Right lobe of liver (tissue), 6 donors: ENCODE data around the gene TMPRSS7. TPM values are rescaled to one million over a fixed set of nuclear protein-coding genes. Genes with fewer than 3 reads are reported as not detected.
"Not testable (repeated sequence)": the region's sequence is repeated elsewhere in the genome, so short reads cannot be mapped to it uniquely, and the experiment has no call there.

ENCODE experiments used
- ATAC-seq, 4 donors: fragments of 200-7000 bp; cut with Tn5 transposase; one replicate each; pipeline ENCODE4 v1.9.1; 2020; ENCODE audit warnings: mild to moderate bottlenecking in 4 of 4, moderate library complexity in 4 of 4
- DNase-seq, 3 donors: peaks; one replicate each; pipeline ENCODE4 v3.0.0-alpha.2; 2020
- H3K27ac ChIP-seq, 3 donors: fragments of 200-600 bp; one replicate each; pipeline ENCODE4 v1.8.0; 2022
- H3K27me3 ChIP-seq, 2 donors: fragments of 200-600 bp; one replicate each; pipeline ENCODE4 v1.8.0; 2022
- H3K36me3 ChIP-seq, 4 donors: fragments of 200-600 bp; sonication (generic) in 1 of 4; one replicate each; pipeline versions ENCODE4 v1.5.1 to v1.8.0; 2017 to 2022; ENCODE audit warnings: control low read depth in 1 of 4
- H3K4me1 ChIP-seq, 4 donors: fragments of 200-600 bp; sonication (generic) in 1 of 4; one replicate each; pipeline versions ENCODE4 v1.5.1 to v1.8.0; 2017 to 2022; ENCODE audit warnings: control low read depth in 1 of 4
- H3K4me3 ChIP-seq, 3 donors: fragments of 200-600 bp; one replicate each; pipeline ENCODE4 v1.8.0; 2022
- H3K9me3 ChIP-seq, 4 donors: fragments of 200-600 bp; sonication (generic) in 1 of 4; one replicate each; pipeline versions ENCODE4 v1.5.1 to v1.8.0; 2017 to 2022; ENCODE audit warnings: control low read depth in 1 of 4
- POLR2A ChIP-seq: fragments of 450-650 bp; IDR thresholded peaks from one replicate; pipeline ENCODE4 v1.6.1; 2017; ENCODE audit warnings: antibody characterized with exemption, mild to moderate bottlenecking
- WGBS: methylation state at CpG from one replicate; pipeline ENCODE4 v1.1.6; 2018; ENCODE audit warnings: low coverage, low lambda C conversion rate; ENCODE audit not compliant: insufficient coverage; ENCODE audit errors: missing lambda C conversion rate; 5-methylcytosine and 5-hydroxymethylcytosine counted together
- intact Hi-C, 2 donors: fragments of 100-400 bp; cut with DNase I; formaldehyde crosslinking; loops; one replicate each; pipeline versions ENCODE4 v1.11.2 to v1.14.1; 2022
- total RNA-seq, 6 experiments: library from RNA; depleted of rRNA in 2 of 6; stranded (reverse); fragments of >200 nt in 2 of 6; fragmentation: NEBNext Ultra II Directional in 3 of 6; extraction: Animal tissue kit (Norgen Biotek cat#: 25700) in 3 of 6; gene quantifications; one replicate each; pipeline versions ENCODE4 v1.1.0 to v1.2.4, GENCODE V29; 2016 to 2023
- TF ChIP-seq, protein P1 (sequence below), 4 donors: fragments of 200-600 bp in 3 of 4; fragments of 450-650 bp in 1 of 4; IDR thresholded peaks; one replicate each; pipeline versions ENCODE4 v1.5.1 to v1.8.0; 2016 to 2022; ENCODE audit warnings: antibody characterized with exemption in 4 of 4, mild to moderate bottlenecking in 2 of 4
- donor health status: DM: no; HTN: yes; CAD: no.
- donor health status: DM: no; HTN: no; CAD: no.
- donor health status: DM: no; HTN: no; CAD: no.
- donor health status: DM: no; HTN: yes; CAD: no.
- donor health status: DM: no; HTN: yes; CAD: no.

The TMPRSS7 gene
- total RNA-seq, 6 experiments from 2014 or later, result not detected

DNA sequence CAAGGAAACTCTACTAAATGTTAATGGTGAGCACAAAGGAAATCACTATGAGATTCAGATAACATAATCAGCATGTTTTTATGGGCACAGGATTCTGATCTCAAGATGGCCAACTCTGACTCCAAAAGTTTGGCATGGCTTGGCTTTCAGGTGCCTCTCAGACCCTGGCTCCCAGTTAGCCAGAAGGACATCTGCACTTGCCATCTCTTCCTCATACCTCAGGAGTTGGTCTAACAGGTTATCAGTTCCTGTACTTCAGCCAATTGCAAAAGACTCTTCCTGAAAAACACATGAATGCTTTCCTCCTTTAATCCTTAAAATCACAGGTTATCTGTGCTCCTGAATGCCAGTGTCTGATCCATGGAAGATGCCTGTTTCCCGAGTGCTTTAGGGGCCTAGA is 25.0 kb downstream of the TMPRSS7 start:
- H3K4me3 ChIP-seq, result no peak overlapping the region
- no peak for TF ChIP-seq POLR2A
- TF ChIP-seq, protein P1, sequence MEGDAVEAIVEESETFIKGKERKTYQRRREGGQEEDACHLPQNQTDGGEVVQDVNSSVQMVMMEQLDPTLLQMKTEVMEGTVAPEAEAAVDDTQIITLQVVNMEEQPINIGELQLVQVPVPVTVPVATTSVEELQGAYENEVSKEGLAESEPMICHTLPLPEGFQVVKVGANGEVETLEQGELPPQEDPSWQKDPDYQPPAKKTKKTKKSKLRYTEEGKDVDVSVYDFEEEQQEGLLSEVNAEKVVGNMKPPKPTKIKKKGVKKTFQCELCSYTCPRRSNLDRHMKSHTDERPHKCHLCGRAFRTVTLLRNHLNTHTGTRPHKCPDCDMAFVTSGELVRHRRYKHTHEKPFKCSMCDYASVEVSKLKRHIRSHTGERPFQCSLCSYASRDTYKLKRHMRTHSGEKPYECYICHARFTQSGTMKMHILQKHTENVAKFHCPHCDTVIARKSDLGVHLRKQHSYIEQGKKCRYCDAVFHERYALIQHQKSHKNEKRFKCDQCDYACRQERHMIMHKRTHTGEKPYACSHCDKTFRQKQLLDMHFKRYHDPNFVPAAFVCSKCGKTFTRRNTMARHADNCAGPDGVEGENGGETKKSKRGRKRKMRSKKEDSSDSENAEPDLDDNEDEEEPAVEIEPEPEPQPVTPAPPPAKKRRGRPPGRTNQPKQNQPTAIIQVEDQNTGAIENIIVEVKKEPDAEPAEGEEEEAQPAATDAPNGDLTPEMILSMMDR (IDR thresholded peaks at IDR 0.05), result no peak
- no peak overlapping the region for H3K27ac ChIP-seq
- H3K9me3 ChIP-seq, result no peaks in the 10 kb centered on the region
- WGBS, result 20% methylated on average over 1 of the region's 1 CpG
- no peak for ATAC-seq
- no peaks in the 10 kb centered on the region for H3K36me3 ChIP-seq
- intact Hi-C loops, result no loop called here
- no peak for DNase-seq
- H3K27me3 ChIP-seq, result no peaks in the 10 kb centered on the region
- H3K4me1 ChIP-seq, result no peaks in the 10 kb centered on the region

- Histone ChIP-seq H3K4me3 (no peak overlapping the region), H3K27me3 (no peaks in the 10 kb centered on the region), H3K4me1 (no peaks in the 10 kb centered on the region), H3K27ac (no peak overlapping the region), H3K9me3 (no peaks in the 10 kb centered on the region), H3K36me3 (no peaks in the 10 kb centered on the region)
- intact Hi-C loops, result no loop called here
- DNase-seq (no peak), ATAC-seq (no peak)
- no peak for TF ChIP-seq POLR2A
- TF ChIP-seq, protein P1 (IDR thresholded peaks at IDR 0.05), result no peak
- WGBS, result 46% methylated on average over 3 of the region's 3 CpGs
These were observed 26.6 kb downstream of the TMPRSS7 start for GRCh38 chr3:112061152-112061551.

DNA sequence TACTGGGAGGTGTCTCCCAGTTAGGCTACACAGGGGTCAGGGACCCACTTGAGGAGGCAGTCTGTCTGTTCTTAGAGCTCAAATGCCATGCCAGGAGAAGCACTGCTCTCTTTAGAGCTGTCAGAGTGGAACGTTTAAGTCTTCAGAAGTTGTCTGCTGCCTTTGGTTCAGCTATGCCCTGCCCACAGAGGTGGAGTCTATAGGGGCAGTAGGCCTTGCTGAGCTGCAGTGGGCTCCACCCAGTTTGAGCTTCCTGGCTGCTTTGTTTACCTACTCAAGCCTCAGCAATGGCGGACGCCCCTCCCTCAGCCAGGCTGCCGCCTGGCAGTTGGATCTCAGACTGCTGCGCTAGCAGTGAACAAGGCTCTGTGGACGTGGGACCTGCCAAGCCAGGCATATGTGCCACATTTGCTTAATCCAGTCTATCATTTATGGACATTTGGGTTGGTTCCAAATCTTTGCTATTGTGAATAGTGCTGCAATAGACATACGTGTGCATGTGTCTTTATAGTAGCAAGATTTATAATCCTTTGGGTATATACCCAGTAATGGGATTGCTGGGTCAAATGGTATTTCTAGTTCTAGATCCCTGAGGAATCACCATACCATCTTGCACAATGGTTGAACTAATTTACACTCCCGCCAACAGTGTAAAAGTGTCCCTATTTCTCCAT is 38.0 kb downstream of the TMPRSS7 start:
- H3K9me3 ChIP-seq, H3K36me3 ChIP-seq, DNase-seq, H3K4me3 ChIP-seq, H3K4me1 ChIP-seq, H3K27ac ChIP-seq, H3K27me3 ChIP-seq, intact Hi-C loops, ATAC-seq: not testable (repeated sequence)
- 47% methylated on average over 5 of the region's 8 CpGs for WGBS

DNA sequence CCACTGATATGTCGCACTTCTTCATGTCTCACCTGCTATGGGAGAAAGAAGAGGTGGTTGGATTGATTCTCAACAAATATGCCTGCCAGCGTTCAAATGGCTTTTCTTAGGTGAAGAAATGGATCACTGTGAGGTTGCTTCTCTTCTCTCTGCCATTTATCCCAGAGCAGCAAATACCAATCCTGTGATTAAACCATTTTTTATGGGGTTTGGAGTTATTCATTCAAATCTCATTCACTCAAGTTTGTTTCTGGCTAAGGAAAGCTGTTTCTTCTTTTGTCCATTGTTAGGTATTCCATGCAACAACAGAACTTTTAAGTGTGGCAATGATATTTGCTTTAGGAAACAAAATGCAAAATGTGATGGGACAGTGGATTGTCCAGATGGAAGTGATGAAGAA is 39.5 kb downstream of the TMPRSS7 start:
- H3K4me3 ChIP-seq, result no peak overlapping the region
- no peak for DNase-seq
- H3K36me3 ChIP-seq, result no peaks in the 10 kb centered on the region
- no peaks in the 10 kb centered on the region for H3K4me1 ChIP-seq
- TF ChIP-seq, protein P1 (IDR thresholded peaks at IDR 0.05), result no peak
- TF ChIP-seq POLR2A, result no peak
- 80% methylated on average over 2 of the region's 2 CpGs for WGBS
- H3K27me3 ChIP-seq, result no peaks in the 10 kb centered on the region
- ATAC-seq, result no peak
- intact Hi-C loops, result no loop called here
- no peak overlapping the region for H3K27ac ChIP-seq
- no peaks in the 10 kb centered on the region for H3K9me3 ChIP-seq

- Histone ChIP-seq H3K27me3 (no peaks in the 10 kb centered on the region), H3K9me3 (no peaks in the 10 kb centered on the region), H3K4me3 (no peak overlapping the region), H3K4me1 (no peaks in the 10 kb centered on the region), H3K27ac (no peak overlapping the region), H3K36me3 (no peaks in the 10 kb centered on the region)
- DNase-seq (peak in 1 of 3 donors; percentile 22), ATAC-seq (peak; percentile 30 to 98 (median 50))
- intact Hi-C loops, result no loop called here
- TF ChIP-seq, protein P1 (IDR thresholded peaks at IDR 0.05), result no peak
- TF ChIP-seq POLR2A, result no peak
- 37% methylated on average over 6 of the region's 6 CpGs for WGBS
These were observed 40.3 kb downstream of the TMPRSS7 start for GRCh38 chr3:112074616-112075497.
